ENCODE data around the gene TMEM170B. TPM values are rescaled to one million over a fixed set of nuclear protein-coding genes. Genes with fewer than 3 reads are reported as not detected.

TMEM170B gene
- total RNA-seq, 1 donor from 2014 or later: 4.5 TPM

DNA sequence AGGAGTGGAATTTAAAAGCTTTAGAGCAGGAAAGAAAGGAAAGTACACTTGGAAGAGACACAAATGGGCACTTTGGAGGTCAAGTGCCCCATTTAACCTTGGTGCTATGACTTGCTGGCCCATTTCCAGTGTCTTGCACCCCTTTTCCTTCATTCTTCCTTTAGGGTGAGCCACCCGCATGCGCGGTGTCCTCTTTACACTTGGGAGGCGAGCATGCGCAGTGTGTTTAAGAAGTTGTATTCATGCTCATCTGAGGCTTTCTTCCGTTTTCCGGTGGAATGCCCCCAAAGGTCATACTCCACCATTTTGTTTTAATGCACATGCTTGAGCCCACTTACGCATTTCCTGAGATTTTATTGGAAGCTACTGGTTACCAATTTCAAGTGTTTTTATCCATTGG, 29.1 kb downstream of the TMEM170B start:
- no peak for DNase-seq
- ATAC-seq (ENCODE audit: poor library complexity): no peak
- intact Hi-C loops (cut with DNase I): no loop called here

DNA sequence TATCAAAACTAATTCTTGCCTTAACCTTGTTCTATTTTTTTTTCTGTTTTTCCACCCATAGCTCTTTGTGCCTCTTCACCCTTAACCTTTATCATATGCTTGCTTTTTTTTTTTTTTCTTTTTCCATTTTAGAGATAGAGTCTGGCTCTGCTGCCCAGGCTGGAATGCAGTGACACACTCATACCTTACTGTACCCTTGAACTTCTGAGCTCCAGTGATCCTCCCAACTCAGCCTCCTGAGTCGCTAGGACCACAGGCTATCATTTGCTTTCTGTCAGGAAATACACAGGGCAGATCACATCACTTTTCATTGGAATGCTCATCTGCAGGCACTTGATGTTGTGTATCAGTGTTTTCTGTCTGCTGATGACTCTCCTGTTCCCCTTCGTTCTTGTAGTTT, 33.5 kb downstream of the TMEM170B start:
- intact Hi-C loops (cut with DNase I): no loop called here
- DNase-seq (no peak), ATAC-seq (ENCODE audit: poor library complexity) (no peak)

DNA sequence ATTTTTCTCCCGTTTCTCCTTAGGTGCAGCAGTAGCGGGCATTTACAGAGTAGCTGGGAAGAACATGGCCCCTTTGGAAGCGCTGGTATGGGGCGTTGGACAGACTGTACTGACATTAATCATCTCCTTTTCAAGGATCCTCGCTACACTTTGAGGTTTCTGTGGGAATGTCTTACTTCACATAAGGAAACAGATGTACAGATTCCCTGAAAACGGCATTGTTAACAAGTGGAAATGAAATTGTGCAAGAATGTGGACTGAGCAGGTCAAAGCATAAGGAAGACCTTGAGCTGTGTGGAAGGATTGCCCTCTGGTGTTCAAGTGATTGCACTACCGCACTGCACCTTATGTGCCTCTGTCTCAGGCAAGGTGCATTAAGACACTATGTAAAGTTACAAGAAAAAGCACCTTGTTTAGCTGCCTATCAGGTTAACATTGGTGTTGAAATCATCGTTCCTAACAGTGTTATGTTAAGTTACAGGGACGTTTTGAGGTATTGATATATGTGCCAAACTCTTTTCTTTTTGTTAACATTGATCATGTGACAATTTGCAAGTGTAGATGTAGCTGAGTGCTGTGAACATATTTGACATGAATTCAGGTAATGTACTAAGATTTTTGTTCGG, 38.0 kb downstream of the TMEM170B start:
- peak; percentile 95 for ATAC-seq (ENCODE audit: poor library complexity)

DNA sequence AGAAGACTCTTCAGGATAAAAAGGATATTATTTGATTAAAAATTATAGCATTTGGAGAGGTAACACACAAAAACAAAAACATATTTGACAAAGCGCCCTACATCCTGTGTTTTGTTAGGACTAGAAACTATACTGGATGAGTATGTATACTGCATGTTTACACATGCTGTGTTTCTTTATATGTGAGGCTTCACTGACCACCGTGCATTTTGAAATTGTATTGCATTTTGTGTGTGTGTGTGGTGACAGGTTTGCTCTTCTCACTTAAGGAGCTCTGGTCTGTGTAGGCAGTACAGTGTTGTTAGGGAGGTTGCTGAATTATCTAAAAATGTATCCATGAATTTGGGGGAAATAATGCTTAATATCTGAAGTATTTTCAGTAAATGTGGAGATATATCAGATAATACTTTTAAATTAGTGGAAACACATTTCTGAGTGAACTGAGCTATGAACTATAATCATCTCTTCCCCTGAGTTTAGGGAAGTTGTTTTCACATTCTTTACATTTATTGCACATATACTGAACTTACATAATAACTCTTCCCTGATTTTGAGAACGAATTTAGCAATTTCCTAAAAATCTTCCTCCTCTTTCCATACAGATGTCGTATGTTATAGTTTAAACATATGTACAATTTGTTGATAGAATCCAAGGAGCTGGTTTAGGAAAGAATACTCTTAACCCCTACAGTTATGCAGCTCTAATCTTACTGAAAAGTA, 43.3 kb downstream of the TMEM170B start:
- intact Hi-C loops (cut with DNase I): loop anchor here (10.0 kb wide), 1 partner anchor 1024 kb away; no protein-coding TSS in a partner anchor
- no peak for ATAC-seq (ENCODE audit: poor library complexity)
- DNase-seq: no peak

More for the DNA sequence above, 38.0 kb downstream of the TMEM170B start:
- DNase-seq: no peak
- intact Hi-C loops (cut with DNase I): no loop called here

DNA sequence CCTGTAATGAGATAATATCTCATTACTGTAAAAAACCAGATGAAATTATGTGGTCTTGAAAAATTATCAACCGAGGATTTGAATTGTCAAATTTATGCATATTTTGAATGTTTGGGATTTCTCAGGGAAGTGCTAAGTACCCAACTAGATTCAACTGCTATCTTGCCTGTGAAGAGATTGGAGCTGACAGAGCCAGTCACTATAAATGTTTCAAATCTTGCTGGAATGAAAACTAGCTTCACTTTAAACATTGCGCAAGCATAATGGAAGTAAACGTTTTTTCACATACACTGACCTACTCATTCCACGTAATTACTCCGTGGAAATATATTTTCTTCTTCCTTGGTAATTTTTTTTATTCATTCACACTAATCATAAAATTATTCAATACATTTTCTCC, 46.7 kb downstream of the TMEM170B start:
- ATAC-seq (ENCODE audit: poor library complexity) (no peak), DNase-seq (no peak)
- intact Hi-C loops (cut with DNase I): loop anchor here (10.0 kb wide), 1 partner anchor 1021 kb away; no protein-coding TSS in a partner anchor

DNA sequence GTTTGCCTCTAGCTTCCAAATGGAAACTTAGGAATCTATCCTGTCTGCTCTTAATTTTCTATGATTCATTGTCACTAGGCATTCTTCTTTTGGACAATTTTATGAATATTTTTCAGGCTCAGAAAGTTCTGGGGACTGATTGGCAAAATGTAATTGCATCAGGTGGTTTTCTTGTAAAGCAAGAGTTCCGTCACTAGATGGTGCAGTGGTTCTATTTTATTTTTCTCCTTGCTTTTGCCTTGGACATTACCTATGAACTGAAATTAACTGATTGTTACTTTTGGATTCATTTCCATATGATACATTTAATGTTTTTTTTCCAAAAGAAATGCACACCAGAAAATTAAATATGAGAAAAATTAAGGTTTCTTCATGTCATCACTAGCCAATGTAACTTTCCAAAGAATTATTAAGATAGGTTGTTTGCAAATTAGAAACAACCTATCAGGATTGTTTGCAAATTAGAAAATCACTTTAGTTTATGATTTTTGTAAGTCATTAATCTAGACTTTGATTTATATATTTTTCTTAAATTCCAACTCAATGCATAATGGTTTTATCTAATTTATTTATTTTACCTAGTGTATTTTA, 48.0 kb downstream of the TMEM170B start:
- intact Hi-C loops (cut with DNase I): loop anchor here (5.0 to 10.0 kb wide), 2 partner anchors 702 to 1019 kb away; no protein-coding TSS in a partner anchor
- ATAC-seq (ENCODE audit: poor library complexity): no peak
- DNase-seq: no peak

DNA sequence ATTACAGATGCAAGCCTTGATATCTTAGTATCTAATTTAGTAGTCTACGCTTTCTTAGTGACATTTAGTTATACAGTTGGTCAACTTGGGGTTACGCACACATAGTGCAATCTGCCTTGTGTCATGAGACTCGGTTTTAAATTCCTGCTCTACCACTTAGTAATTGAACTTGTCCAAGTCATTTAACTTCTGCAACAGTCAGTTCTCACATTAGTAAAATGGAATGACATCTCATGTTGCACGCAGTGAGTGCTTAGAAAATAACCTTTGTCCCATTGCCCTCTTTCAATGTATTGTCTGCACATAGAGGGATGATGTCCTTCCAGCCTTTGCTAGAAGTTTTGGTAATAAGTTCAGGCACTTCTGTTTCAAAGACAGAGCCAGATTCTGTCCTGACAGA, 48.6 kb downstream of the TMEM170B start:
- DNase-seq (no peak), ATAC-seq (ENCODE audit: poor library complexity) (no peak)
- intact Hi-C loops (cut with DNase I): loop anchor here (5.0 to 10.0 kb wide), 2 partner anchors 701 to 1019 kb away; no protein-coding TSS in a partner anchor

DNA sequence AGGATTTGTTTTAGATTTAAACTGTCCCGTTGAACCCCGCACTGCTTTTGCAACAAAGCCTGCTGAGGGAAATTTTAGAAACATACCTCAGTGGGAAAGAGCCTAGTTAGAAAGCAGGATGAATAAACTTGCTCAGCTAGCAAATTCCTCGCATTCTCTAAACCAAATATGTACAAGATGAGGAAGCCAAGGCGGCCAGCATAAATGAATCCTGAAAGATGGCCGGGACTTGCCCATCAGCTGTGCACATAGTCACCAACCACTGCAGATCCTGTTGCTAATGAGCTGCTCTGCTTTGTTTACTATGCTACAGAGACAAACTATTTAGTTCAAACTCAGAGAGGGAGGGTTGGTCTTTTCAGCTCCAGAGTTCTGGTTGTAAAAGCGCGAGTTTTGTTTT, 49.0 kb downstream of the TMEM170B start:
- intact Hi-C loops (cut with DNase I): loop anchor here (5.0 to 10.0 kb wide), 2 partner anchors 701 to 1018 kb away; no protein-coding TSS in a partner anchor
- ATAC-seq (ENCODE audit: poor library complexity): no peak
- no peak for DNase-seq

DNA sequence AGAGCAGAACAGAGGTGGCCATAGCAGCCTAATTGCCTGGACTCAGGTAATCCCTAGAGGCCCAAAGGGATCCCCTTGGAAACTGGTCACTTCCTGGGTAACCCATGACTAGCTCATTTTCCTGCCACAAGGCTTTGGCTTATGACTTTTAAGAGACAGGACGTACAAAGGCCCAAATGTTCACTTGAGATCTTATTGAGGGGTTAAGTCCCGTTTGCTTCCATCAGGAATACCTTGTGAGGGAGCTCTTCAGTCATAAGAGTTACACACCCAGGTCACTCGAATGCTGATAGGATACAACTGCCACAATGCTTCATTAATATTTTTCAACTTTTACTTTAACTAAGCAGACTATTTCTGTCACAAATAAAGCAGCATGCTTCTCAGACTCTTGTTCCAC, 51.7 kb downstream of the TMEM170B start:
- intact Hi-C loops (cut with DNase I): loop anchor here (5.0 to 10.0 kb wide), 2 partner anchors 698 to 1016 kb away; no protein-coding TSS in a partner anchor
- no peak for DNase-seq
- ATAC-seq (ENCODE audit: poor library complexity): no peak

DNA sequence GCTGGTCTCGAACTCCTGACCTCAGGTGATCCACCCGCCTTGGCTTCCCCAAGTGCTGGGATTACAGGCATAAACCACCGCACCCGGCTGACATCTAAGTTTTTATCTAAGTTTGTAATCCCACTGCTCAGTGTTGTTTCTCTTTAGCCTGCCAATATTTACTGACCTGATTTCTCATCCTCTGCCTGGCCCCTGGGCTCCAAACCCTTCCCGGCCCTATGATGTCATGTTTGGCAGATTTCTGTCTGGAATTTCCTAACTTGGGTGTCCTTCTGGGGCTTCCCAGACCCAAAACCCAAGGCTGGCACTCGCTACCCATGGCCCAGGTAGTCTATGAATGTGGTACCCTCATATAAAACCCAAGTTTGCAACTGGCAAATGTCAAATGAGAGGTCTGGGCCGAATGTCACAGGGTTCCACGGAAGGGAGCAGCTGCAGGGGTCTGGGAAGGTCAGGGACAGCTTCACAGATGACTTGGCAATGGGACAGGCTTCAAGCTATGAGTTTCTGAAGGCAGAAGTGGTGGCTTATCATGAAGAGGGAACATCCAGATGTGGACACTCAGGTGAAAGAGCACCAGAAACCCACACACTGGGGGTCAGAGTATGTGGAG, 54.9 kb downstream of the TMEM170B start:
- intact Hi-C loops (cut with DNase I): loop anchor here (5.0 kb wide), 1 partner anchor 640 kb away; no protein-coding TSS in a partner anchor
- peak; percentile 80 for ATAC-seq (ENCODE audit: poor library complexity)
- DNase-seq: no peak

DNA sequence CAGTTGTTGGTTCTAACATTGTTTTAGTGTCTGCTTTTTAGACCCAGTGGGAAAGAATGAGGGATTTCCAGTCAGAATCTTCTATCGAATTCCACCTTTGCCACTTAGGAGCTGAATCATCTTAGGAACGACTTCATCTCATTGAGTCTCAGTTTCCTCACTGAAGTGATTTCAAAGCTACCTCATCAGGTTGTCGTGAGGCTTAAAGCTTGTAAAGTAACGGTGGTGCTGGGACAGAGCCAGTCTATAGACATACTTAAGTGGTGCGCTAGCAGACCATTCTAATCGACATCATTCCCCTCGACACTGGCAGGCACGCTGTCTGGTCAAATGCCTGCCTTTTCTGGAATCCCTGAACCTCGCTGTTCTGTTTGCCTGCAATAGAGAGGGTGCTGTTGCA, 55.5 kb downstream of the TMEM170B start:
- intact Hi-C loops (cut with DNase I): loop anchor here (5.0 kb wide), 1 partner anchor 639 kb away; no protein-coding TSS in a partner anchor
- DNase-seq: no peak
- ATAC-seq (ENCODE audit: poor library complexity): no peak

DNA sequence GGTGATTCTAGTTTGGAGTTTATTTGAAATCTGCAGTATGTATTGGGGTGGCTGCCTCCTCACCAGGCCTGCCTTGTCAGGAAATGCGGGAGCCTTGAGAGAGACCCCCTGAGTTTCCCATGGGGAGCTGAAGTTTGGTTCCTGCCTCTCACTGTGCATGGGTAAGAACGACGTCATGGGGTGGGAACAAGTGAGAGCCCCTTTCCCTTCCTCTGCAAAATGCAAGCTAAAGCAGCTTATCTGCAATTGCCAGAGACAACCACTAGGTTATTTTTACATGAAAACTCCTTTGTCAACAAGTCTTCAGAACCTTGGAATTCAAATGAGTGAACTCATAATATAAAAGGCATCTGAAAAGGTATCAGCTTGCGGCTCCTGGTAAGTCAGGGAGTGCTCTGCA, 58.4 kb downstream of the TMEM170B start:
- DNase-seq: no peak
- intact Hi-C loops (cut with DNase I): no loop called here
- no peak for ATAC-seq (ENCODE audit: poor library complexity)

DNA sequence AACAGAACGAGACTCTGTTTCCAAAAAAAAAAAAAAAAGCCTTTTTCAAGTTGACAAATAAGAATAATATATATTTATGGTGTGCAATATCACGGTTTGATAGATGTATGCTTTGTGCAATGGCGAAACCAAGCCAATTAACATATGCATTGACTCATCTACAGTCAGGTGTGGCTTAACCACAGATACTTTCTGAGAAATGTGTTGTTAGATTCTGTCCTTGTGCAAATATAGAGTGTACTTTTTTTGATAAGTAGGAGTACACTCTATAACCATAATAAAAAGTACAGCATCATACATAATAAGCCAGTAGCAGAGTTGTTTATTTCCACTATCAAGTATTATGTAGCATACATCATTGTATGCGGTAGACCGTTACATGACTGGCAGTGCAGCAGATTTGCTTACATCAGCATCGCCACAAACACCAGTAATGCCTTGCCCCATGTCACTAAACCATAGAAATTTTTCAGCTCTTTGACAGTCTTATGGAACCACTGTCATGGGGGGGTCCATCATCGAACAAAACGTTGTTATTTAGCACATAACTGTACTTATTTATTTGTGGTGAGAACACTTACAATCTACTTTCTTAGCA, 59.2 kb downstream of the TMEM170B start:
- DNase-seq (no peak), ATAC-seq (ENCODE audit: poor library complexity) (no peak)
- intact Hi-C loops (cut with DNase I): no loop called here

DNA sequence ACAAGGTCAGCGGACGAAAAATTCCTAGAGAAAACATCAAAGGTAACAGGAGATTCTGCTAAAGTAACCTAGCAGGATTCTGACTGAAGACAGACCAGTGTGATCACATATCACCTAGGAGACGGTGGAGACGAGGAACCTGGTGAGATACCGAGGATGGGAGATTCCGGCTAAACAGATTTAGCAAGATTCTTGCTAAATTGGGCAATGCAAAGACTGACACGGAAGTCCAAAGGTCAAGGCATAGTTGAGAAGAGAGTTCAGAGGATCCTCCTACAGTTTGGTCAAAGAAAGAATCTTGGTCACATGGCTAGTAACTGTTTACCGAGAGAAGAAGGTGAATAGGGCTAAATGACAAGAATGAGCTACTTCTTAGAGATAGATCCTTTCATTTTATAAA, 61.1 kb downstream of the TMEM170B start:
- ATAC-seq (ENCODE audit: poor library complexity) (no peak), DNase-seq (no peak)
- intact Hi-C loops (cut with DNase I): no loop called here

DNA sequence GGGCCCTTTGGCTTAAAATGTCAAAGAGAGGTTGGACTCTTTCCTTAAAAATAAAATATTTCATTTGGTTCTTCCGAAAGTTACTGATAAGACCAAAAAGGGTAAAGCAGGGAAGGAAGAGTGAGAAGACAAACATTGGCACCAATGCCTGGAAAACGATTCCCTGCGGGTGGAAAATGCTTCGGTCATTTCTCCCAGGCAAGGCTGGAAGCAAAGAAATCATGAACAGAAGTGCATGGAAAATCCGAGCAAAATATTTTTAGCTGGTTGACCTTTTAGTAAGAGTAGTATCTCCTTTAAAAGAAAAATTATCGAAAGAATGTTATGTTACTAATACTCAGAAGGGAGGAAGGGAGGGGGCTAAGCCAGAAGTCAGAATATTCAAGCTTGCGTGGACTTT, 62.7 kb downstream of the TMEM170B start:
- ATAC-seq (ENCODE audit: poor library complexity) (no peak), DNase-seq (no peak)
- intact Hi-C loops (cut with DNase I): no loop called here

DNA sequence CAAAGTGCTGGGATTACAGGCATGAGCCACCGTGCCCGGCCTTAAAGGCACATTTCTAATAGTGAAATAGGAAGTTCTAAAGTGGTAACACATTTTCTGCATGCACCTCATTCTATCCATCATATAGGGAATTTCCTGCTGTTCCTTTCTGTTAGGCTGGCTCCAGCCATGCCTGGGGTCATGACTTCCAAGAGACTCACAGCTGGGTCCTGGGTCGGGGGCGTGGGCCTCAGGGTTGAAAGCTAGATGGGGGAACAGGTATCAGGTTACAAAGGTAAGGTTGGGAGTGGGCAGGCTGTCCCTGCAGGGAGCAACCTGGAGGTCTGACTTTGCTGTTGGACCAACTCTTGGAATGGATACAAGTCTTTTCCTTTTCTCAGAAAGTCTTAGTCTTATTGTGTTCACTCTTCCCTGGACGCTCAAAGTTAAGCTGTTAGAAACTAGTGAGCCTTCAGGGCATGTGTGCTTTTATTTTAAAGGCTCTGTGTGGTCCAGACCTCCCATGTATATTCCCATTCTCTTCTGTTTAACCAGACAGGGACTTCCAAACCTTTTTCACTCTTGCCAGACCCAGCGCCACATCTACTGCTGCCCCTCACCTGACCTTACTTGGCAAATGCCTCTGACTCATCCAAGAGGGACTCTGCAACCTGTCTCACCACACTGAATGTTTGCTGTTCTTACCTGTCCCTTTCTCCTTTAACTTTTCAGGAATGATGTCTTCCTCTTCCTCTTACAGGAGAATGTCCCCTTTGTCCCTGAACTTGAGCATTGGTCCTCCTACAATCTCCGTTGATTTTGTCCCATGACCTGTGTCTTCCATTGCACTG, 64.4 kb downstream of the TMEM170B start:
- intact Hi-C loops (cut with DNase I): no loop called here
- ATAC-seq (ENCODE audit: poor library complexity): no peak
- DNase-seq: no peak

DNA sequence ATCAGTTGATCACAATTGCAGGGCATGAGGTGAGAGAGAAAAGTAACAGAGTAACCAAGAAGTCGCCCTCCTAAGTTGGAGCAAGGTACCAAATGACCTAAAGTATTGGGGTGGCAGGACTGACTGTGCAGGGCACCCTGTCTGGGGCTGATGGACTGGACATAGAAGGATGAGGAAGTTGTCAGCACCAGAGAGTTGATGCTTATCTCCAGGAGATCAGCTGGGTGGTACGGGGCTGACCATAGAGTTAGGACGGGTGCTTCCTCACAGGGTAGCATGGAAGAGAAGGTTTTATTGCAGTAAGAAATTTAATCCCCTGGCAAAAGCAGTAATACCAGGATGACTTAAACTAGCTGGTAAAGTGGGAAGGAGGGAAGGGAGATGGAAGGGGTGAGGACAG, 66.7 kb downstream of the TMEM170B start:
- no peak for ATAC-seq (ENCODE audit: poor library complexity)
- intact Hi-C loops (cut with DNase I): no loop called here
- DNase-seq: no peak
